ENCODE data around the gene MEI4.
"Not testable (repeated sequence)": the region's sequence is repeated elsewhere in the genome, so short reads cannot be mapped to it uniquely, and the experiment has no call there.

The MEI4 gene

GRCh38 chr6:77822265-77822664 lies 169.4 kb downstream of the MEI4 start:
- DNase-seq: no peak

GRCh38 chr6:77825204-77825603 lies 172.4 kb downstream of the MEI4 start:
- DNase-seq: no peak

- DNase-seq: no peak
Measured at GRCh38 chr6:77829736-77830135, 176.9 kb downstream of the MEI4 start.

GRCh38 chr6:77833749-77834148 lies 180.9 kb downstream of the MEI4 start:
- not testable (repeated sequence) for DNase-seq

GRCh38 chr6:77834591-77834996 lies 181.8 kb downstream of the MEI4 start:
- no peak for DNase-seq

- DNase-seq: no peak
Measured at GRCh38 chr6:77837034-77837784, 184.4 kb downstream of the MEI4 start.

GRCh38 chr6:77839292-77839691 lies 186.5 kb downstream of the MEI4 start:
- no peak for DNase-seq

GRCh38 chr6:77844822-77845221 lies 192.0 kb downstream of the MEI4 start:
- no peak for DNase-seq

- no peak for DNase-seq
Measured at GRCh38 chr6:77853401-77853800, 200.6 kb downstream of the MEI4 start.

- DNase-seq: no peak
Measured at GRCh38 chr6:77856391-77856790, 203.6 kb downstream of the MEI4 start.

GRCh38 chr6:77857421-77857820 lies 204.6 kb downstream of the MEI4 start:
- DNase-seq: no peak

- DNase-seq: no peak
Measured at GRCh38 chr6:77876300-77876699, 223.5 kb downstream of the MEI4 start.

- no peak for DNase-seq
Measured at GRCh38 chr6:77879527-77879926, 226.7 kb downstream of the MEI4 start.

GRCh38 chr6:77880501-77880900 lies 227.7 kb downstream of the MEI4 start:
- DNase-seq: no peak

GRCh38 chr6:77883851-77884250 lies 231.0 kb downstream of the MEI4 start:
- DNase-seq: no peak

GRCh38 chr6:77893391-77893790 lies 240.6 kb downstream of the MEI4 start:
- no peak for DNase-seq

- no peak for DNase-seq
Measured at GRCh38 chr6:77906070-77906469, 253.2 kb downstream of the MEI4 start.

- no peak for DNase-seq
Measured at GRCh38 chr6:77910826-77911225, 258.0 kb downstream of the MEI4 start.

- DNase-seq: no peak
Measured at GRCh38 chr6:77926198-77926751, 273.4 kb downstream of the MEI4 start.

GRCh38 chr6:77930382-77930781 lies 277.5 kb downstream of the MEI4 start:
- DNase-seq: no peak

GRCh38 chr6:77930952-77931351 lies 278.1 kb downstream of the MEI4 start:
- no peak for DNase-seq

- DNase-seq: no peak
Measured at GRCh38 chr6:77962070-77962469, 309.2 kb downstream of the MEI4 start.

GRCh38 chr6:77965449-77965848 lies 312.6 kb downstream of the MEI4 start:
- DNase-seq: no peak

GRCh38 chr6:77972334-77972733 lies 319.5 kb downstream of the MEI4 start:
- no peak for DNase-seq
